K562 (cell line): ENCODE results near the gene TOM1L2. TPM values are rescaled to one million over a fixed set of nuclear protein-coding genes. Genes with fewer than 3 reads are reported as not detected.

Experiments used
- ATAC-seq: fragments of 200-7000 bp; cut with Tn5 transposase; 3 replicates; pipeline ENCODE4 v1.9.1; 2020; ENCODE audit warnings: moderate library complexity
- BruUV-seq: library from RNA; stranded (reverse); fragments of 400-500 nt; replicated peaks from 2 replicates; lab custom pipeline; 2021; lab: Mats Ljungman, UMichigan
- CTCF ChIA-PET: fragments of 300-600 bp; formaldehyde crosslinking; extraction: SDS; loops from one replicate; lab custom pipeline; 2021; ENCODE audit warnings: low intra/inter-chr PET ratio; lab: Yijun Ruan, JAX
- POLR2A ChIA-PET: fragments of 300-600, 350-650 bp; sonication (Branson Sonifier 250); formaldehyde crosslinking; extraction: SDS; loops from one replicate; lab custom pipeline; 2021; ENCODE audit warnings: antibody characterized with exemption, inconsistent platforms; lab: Yijun Ruan, JAX
- DNase-seq, 4 experiments: peaks; one replicate each; pipeline versions ENCODE4 v3.0.0 to v3.0.0-alpha.2; 2011 to 2018; ENCODE audit warnings: low spot score in 3 of 4, mixed read lengths in 3 of 4; ENCODE audit errors: extremely low read depth in 1 of 4
- FAIRE-seq: peaks from 2 replicates; lab custom pipeline; 2011; peaks lifted over from hg19 to GRCh38; lab: Jason Lieb, UNC
- H2AFZ ChIP-seq: 2 replicates; pipeline ENCODE4 v1.6.0; 2011; ENCODE audit warnings: low read depth, low read length, control low read depth, inconsistent platforms
- H3K27ac ChIP-seq: fragments of 200-600 bp; 3 replicates; pipeline ENCODE4 v1.8.0; 2011; ENCODE audit warnings: low read depth, mild to moderate bottlenecking, control low read depth, inconsistent platforms, low read length, moderate library complexity, mixed read lengths; ENCODE audit errors: extremely low read depth
- H3K27me3 ChIP-seq, 2 experiments: fragments of 300-600 bp in 1 of 2; 2 replicates in 1 of 2; 3 replicates in 1 of 2; pipeline versions ENCODE4 v1.6.0 to v1.8.0; 2011; ENCODE audit warnings: inconsistent platforms in 2 of 2, low read length in 2 of 2, mild to moderate bottlenecking in 1 of 2, mixed read lengths in 1 of 2, moderate library complexity in 1 of 2; ENCODE audit not compliant: control insufficient read depth in 2 of 2, insufficient read depth in 2 of 2
- H3K36me3 ChIP-seq: fragments of 300-600 bp; 3 replicates; pipeline ENCODE4 v1.8.0; 2011; ENCODE audit warnings: mild to moderate bottlenecking, low read length, inconsistent platforms; ENCODE audit not compliant: control insufficient read depth, insufficient read depth
- H3K4me1 ChIP-seq, 2 experiments: fragments of 200-600 bp in 1 of 2; replicated peaks in 1 of 2; 2 replicates in 1 of 2; 3 replicates in 1 of 2; pipeline versions ENCODE4 v1.5.1 to v1.8.0; 2011; ENCODE audit warnings: inconsistent platforms in 2 of 2, low read length in 2 of 2, mild to moderate bottlenecking in 1 of 2, mixed read lengths in 1 of 2, moderate library complexity in 1 of 2; ENCODE audit not compliant: control insufficient read depth in 2 of 2, insufficient read depth in 2 of 2
- H3K4me2 ChIP-seq: 2 replicates; pipeline ENCODE4 v1.6.1; 2011; ENCODE audit warnings: low read length, control low read depth, inconsistent platforms, mixed read lengths; ENCODE audit not compliant: insufficient read depth
- H3K4me3 ChIP-seq: fragments of 200-600 bp; sonication (generic), shearing (Covaris generic); 2 replicates; pipeline ENCODE4 v1.5.1; 2016; ENCODE audit warnings: control low read depth, inconsistent platforms
- H3K79me2 ChIP-seq: fragments of 200-600 bp; 3 replicates; pipeline ENCODE4 v1.8.0; 2011; ENCODE audit warnings: low read length, inconsistent platforms; ENCODE audit not compliant: control insufficient read depth, insufficient read depth
- H3K9ac ChIP-seq, 2 experiments: 2 replicates each; pipeline versions ENCODE4 v1.6.0 to v1.6.1; 2011; ENCODE audit warnings: low read depth in 2 of 2, low read length in 2 of 2, control low read depth in 1 of 2, inconsistent platforms in 1 of 2, mild to moderate bottlenecking in 1 of 2, mixed read lengths in 1 of 2; ENCODE audit not compliant: insufficient read depth in 1 of 2
- H3K9me1 ChIP-seq: one replicate; pipeline ENCODE4 v1.6.0; 2011; ENCODE audit warnings: inconsistent platforms, mild to moderate bottlenecking, low read length, moderate library complexity; ENCODE audit not compliant: control insufficient read depth, insufficient read depth
- H3K9me3 ChIP-seq: replicated peaks from 2 replicates; pipeline ENCODE4 v1.5.1; 2011; ENCODE audit warnings: low read depth, low read length, inconsistent platforms; ENCODE audit not compliant: control insufficient read depth, insufficient read depth
- H4K20me1 ChIP-seq: replicated peaks from 2 replicates; pipeline ENCODE4 v1.6.1; 2011; ENCODE audit warnings: low read length, inconsistent platforms, mixed read lengths; ENCODE audit not compliant: control insufficient read depth, insufficient read depth
- C11orf30 ChIP-seq: fragments of 450-650 bp; IDR thresholded peaks from 2 replicates; pipeline ENCODE4 v1.6.1; 2016; ENCODE audit warnings: low read depth, mild to moderate bottlenecking
- CREM ChIP-seq: IDR thresholded peaks from 2 replicates; pipeline ENCODE4 v1.6.1; 2014; ENCODE audit warnings: antibody characterized with exemption, low read depth
- FOXK1 ChIP-seq: sonication (generic); formaldehyde crosslinking; IDR thresholded peaks from 2 replicates; pipeline ENCODE4 v1.8.0; 2022; ENCODE audit warnings: missing genetic modification reagents, mild to moderate bottlenecking, borderline replicate concordance
- HBP1 ChIP-seq: fragments of 450-650 bp; formaldehyde crosslinking; IDR thresholded peaks from 2 replicates; pipeline ENCODE4 v1.4.0; 2022; ENCODE audit warnings: missing genetic modification characterization
- HDGF ChIP-seq: fragments of 450-650 bp; IDR thresholded peaks from 2 replicates; pipeline ENCODE4 v1.6.1; 2016
- HMGN3 ChIP-seq: IDR thresholded peaks from 2 replicates; pipeline ENCODE4 v1.6.1; 2011; ENCODE audit warnings: borderline replicate concordance, low read depth, mild to moderate bottlenecking, mixed read lengths, low read length; ENCODE audit not compliant: insufficient read length; ENCODE audit errors: extremely low read depth
- HNRNPLL ChIP-seq: fragments of 200-400 bp; formaldehyde crosslinking; IDR thresholded peaks from 2 replicates; pipeline ENCODE4 v1.6.1; 2017; ENCODE audit warnings: low read length, low read depth, mild to moderate bottlenecking; ENCODE audit not compliant: poor library complexity, severe bottlenecking
- NCOA1 ChIP-seq: fragments of 450-650 bp; IDR thresholded peaks from 2 replicates; pipeline ENCODE4 v1.6.1; 2016; ENCODE audit warnings: low read depth
- POLR2G ChIP-seq: fragments of 200-400 bp; formaldehyde crosslinking; IDR thresholded peaks from 2 replicates; pipeline ENCODE4 v1.6.1; 2017; ENCODE audit warnings: low read depth, mild to moderate bottlenecking, antibody characterized with exemption, low read length, moderate library complexity
- RBFOX2 ChIP-seq: fragments of 200-400 bp; formaldehyde crosslinking; IDR thresholded peaks from 2 replicates; pipeline ENCODE4 v1.6.1; 2017; ENCODE audit warnings: low read depth, mild to moderate bottlenecking, low read length, moderate library complexity
- ZNF408 ChIP-seq: fragments of 250-450 bp; sonication (Bioruptor Pico); IDR thresholded peaks from 2 replicates; pipeline ENCODE4 v1.4.0; 2020; ENCODE audit warnings: low read depth, mild to moderate bottlenecking, moderate library complexity
- WGBS: fragments of 100-300 bp; shearing (Covaris generic); methylation state at CpG from one replicate; pipeline ENCODE4 v1.1.6; 2016; ENCODE audit warnings: low coverage, mixed read lengths; ENCODE audit not compliant: insufficient coverage; ENCODE audit errors: missing lambda C conversion rate; 5-methylcytosine and 5-hydroxymethylcytosine counted together
- in situ Hi-C: fragments of 300-500 bp; cut with MboI; formaldehyde crosslinking; loops from 4 replicates; pipeline ENCODE4 v1.15.0; 2018; ENCODE audit warnings: inconsistent platforms, mixed read lengths
- intact Hi-C: fragments of 100-400 bp; cut with micrococcal nuclease; formaldehyde crosslinking; loops from 2 replicates; pipeline ENCODE4 v1.14.2; 2022
- polyA plus RNA-seq, 8 experiments: library from polyadenylated mRNA; depleted of rRNA in 4 of 8; stranded (reverse) in 5 of 8; unstranded in 3 of 8; fragments of >200 nt; fragmentation: Nextera tagmentation in 2 of 8; fragmentation: Illumina TruSeq in 1 of 8; extraction: Ambion mirVana in 2 of 8; extraction: Trizol in 1 of 8; gene quantifications; 2 replicates each; pipeline versions ENCODE4 v1.2.1 to v1.2.3, GENCODE V29; 2011 to 2014; ENCODE audit warnings: inconsistent platforms in 1 of 8, missing spikeins in 1 of 8
- total RNA-seq, 7 experiments: library from RNA; depleted of rRNA in 6 of 7; stranded (reverse); fragments of >200 nt in 6 of 7; fragmentation: Illumina TruSeq in 2 of 7; extraction: Trizol in 2 of 7; gene quantifications; 2 replicates each; pipeline versions ENCODE4 v1.2.1 to v1.2.3, GENCODE V29; 2011 to 2021; ENCODE audit warnings: low replicate concordance in 1 of 7
- TF ChIP-seq, protein P1 (sequence below), 2 experiments: fragments of 150-350 bp in 1 of 2; IDR thresholded peaks; 2 replicates each; pipeline ENCODE4 v1.6.1; 2012 to 2016; ENCODE audit warnings: low read depth in 2 of 2, low read length in 2 of 2, mild to moderate bottlenecking in 1 of 2, moderate library complexity in 1 of 2

TOM1L2 gene
- total and polyA plus RNA-seq, 9 of the 15 experiments (the other 6 are each of a cell fraction or from before 2014, with no cell fraction given) = 0.07 to 6.0 (median 2.5) TPM

DNA sequence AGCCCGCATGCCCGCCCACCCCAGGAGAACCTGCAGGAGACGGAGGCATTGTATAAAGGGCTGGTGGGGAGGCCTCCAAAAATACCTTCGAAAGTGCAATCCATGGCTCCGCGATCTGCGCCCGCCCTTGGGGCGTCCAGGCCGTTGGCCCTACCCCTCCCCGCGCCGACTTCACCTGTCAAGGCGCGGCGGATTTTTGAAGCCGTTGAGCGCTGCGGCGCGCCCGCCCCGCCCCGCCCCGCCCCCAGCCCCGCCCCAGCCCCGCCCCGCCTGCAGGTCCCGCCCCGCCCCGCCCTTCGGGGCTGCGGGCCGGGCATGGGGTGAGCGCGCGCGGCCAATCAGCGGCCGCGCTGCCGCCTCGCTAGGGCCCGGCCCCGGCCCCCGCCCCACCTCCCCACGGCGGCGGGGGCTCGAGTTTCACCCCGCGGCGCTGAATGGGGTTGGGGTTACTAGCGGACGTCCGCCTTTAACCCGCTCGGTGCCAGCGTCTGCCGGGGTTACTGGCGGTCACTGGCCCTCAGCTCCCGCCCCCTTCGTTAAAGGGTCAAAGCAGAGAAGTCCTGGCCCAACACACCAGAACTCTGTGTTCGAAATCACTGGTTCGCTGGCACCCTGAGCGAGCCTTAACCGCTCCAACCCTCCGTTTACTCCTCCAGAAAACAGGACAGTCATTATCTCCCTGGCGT is 148.6 kb downstream of the TOM1L2 start (continued):
- TF ChIP-seq, protein P1, sequence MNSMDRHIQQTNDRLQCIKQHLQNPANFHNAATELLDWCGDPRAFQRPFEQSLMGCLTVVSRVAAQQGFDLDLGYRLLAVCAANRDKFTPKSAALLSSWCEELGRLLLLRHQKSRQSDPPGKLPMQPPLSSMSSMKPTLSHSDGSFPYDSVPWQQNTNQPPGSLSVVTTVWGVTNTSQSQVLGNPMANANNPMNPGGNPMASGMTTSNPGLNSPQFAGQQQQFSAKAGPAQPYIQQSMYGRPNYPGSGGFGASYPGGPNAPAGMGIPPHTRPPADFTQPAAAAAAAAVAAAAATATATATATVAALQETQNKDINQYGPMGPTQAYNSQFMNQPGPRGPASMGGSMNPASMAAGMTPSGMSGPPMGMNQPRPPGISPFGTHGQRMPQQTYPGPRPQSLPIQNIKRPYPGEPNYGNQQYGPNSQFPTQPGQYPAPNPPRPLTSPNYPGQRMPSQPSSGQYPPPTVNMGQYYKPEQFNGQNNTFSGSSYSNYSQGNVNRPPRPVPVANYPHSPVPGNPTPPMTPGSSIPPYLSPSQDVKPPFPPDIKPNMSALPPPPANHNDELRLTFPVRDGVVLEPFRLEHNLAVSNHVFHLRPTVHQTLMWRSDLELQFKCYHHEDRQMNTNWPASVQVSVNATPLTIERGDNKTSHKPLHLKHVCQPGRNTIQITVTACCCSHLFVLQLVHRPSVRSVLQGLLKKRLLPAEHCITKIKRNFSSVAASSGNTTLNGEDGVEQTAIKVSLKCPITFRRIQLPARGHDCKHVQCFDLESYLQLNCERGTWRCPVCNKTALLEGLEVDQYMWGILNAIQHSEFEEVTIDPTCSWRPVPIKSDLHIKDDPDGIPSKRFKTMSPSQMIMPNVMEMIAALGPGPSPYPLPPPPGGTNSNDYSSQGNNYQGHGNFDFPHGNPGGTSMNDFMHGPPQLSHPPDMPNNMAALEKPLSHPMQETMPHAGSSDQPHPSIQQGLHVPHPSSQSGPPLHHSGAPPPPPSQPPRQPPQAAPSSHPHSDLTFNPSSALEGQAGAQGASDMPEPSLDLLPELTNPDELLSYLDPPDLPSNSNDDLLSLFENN (IDR thresholded peaks at IDR 0.05; ENCODE audit: low read depth in 2 of 2, low read length in 2 of 2) = 0 out of 4 replicates have a peak, but pooled peaks of 1 of the 2 experiments have one; percentile 39
- TF ChIP-seq CREM = peak; percentile 56; the same call in 1 of the 2 replicates
- TF ChIP-seq ZNF408 (CRISPR knock-in tag) = no peak

DNA sequence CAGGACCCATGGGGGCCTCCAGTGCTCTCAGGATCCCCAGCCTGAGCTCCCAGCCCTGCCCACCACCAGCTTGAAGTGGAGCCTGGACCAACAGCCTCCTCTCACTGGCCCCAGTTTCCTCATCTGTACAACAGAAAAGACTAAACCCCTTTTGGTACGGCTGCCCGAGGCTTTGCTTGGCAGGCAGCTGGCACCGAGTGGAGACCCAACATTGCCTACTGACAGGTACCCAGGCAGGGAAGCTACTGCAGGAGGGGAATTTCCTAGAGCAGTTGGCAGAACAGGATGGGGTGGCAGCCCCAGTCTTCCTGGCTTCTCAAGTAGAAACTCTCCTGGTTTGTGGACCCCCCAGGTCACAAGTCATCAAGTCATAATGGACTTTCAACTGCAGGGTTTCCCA is 149.6 kb downstream of the TOM1L2 start:
- ChIA-PET POLR2A (interaction anchor here (0.7 to 1.2 kb wide), 4 partner anchors 9 to 45 kb away, joined by 3 read pairs; no protein-coding TSS in a partner anchor), CTCF (no interaction called here)
- H3K4me2 ChIP-seq = peak overlapping the region; percentile 85
- peak overlapping the region; percentile 86 for H3K27ac ChIP-seq
- H3K9me1 ChIP-seq = peaks cover 4% of the 10 kb centered on the region
- TF ChIP-seq HMGN3 (no peak), HNRNPLL (no peak), HDGF (no peak), RBFOX2 (0 out of 2 replicates have a peak, but pooled peaks have one; percentile 7), HBP1 (CRISPR knock-in tag) (no peak), NCOA1 (no peak), FOXK1 (CRISPR knock-in tag) (no peak), C11orf30 (no peak), POLR2G (0 out of 2 replicates have a peak, but pooled peaks have one; percentile 25)
- DNase-seq (no peak), ATAC-seq (no peak), FAIRE-seq (no peak)
- no peaks in the 10 kb centered on the region for H3K9me3 ChIP-seq
- H4K20me1 ChIP-seq = peaks cover 47% of the 10 kb centered on the region
- peaks cover 71% of the 10 kb centered on the region; the same call in 2 of the 3 replicates for H3K36me3 ChIP-seq
- peak overlapping the region; percentile 75 to 92 for H3K9ac ChIP-seq
- 0% methylated on average over 3 of the region's 3 CpGs for WGBS
- H3K4me1 ChIP-seq = peaks cover 84 to 89% of the 10 kb centered on the region in 2 experiments
- H3K27me3 ChIP-seq = no peaks in the 10 kb centered on the region
- peak overlapping the region; percentile 52 for H3K4me3 ChIP-seq
- BruUV-seq = no TSS peak
- intact Hi-C loops (loop anchor here (2.0 to 10.0 kb wide), 2 partner anchors 14 to 138 kb away; partner anchors contain the start of genes RAI1 and SREBF1), in situ Hi-C loops (no loop called here)
- no peak overlapping the region for H2AFZ ChIP-seq
- peaks cover 91% of the 10 kb centered on the region for H3K79me2 ChIP-seq
